GM18498 (cell line): Measurements from ENCODE around the gene GPATCH1.
"Not testable (repeated sequence)": the region's sequence is repeated elsewhere in the genome, so short reads cannot be mapped to it uniquely, and the experiment has no call there.

Experiments
- ATAC-seq: cut with Tn5 transposase; IDR thresholded peaks from one replicate; pipeline ENCODE4 v1.9.1; 2021; ENCODE audit warnings: mild to moderate bottlenecking, moderate library complexity; ENCODE audit not compliant: unreplicated experiment

The GPATCH1 gene

DNA sequence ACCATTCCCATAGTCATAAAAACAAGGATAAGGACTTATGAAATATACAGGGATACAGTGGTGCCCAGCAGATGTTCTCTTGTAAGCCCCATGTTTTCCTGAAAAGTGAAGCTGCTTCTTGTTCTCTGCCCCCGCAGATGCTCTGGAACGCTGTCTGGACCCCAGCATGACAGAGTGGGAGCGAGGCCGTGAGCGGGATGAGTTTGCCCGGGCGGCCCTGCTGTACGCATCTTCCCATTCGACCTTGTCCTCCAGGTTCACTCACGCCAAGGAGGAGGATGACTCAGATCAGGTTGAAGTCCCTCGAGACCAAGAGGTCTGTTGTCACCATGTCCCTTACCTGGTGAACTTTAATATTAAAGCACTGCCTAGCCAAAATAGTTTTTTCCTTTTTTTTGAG lies 30.6 kb downstream of the GPATCH1 start:
- no peak for ATAC-seq

DNA sequence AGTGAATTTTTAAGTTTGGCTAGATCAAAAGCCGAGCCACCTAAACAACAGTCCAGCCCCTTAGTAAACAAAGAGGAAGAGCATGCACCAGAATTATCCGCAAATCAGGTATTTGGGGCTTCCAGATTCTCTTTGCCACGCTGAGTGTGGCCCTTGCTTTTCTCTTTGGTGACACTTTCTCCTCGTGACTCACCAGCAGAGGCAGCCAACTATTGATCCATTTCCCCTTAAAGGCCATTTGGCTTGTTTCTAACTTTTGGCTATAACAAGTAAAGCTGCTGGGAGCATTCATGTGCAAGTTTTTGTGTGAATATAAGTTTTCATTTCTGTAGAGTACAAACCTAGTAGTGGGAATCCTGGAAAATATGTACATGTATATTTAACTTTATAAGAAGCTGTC lies 33.3 kb downstream of the GPATCH1 start:
- no peak for ATAC-seq

DNA sequence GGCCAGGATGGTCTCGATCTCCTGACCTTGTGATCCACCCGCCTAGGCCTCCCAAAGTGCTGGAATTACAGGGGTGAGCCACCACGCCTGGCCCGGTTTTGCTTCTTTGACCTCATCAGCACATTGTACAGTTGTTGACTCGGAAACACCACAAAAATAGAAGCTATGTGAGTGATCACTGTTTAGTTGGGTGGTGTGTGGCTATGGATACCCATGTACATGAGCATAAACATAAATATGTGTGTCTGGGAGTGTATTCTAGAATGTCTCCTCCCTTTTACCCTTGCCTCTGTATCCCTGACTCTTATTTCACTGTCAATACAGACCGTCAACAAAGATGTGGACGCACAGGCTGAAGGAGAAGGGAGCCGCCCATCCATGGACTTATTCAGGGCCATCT lies 36.5 kb downstream of the GPATCH1 start:
- ATAC-seq: no peak

DNA sequence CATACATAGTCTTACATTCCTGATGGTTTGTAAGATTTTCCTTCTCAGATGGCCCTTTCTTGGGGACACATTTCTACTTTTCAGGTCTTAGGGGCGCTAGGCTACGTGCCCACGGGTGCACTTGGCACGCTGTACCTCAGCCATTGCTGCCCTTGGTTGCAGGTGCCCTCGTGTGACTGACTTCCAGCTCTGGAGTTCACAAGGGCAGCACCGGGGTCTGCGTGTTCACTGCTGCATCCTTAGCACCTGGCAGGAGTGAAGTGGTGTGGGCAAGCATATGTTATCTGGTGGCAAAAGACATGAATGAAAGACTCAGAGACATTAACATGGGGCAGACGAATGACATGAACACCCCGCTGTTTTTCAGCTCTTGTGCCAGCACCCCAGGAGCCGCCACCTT lies 37.7 kb downstream of the GPATCH1 start:
- no peak for ATAC-seq

DNA sequence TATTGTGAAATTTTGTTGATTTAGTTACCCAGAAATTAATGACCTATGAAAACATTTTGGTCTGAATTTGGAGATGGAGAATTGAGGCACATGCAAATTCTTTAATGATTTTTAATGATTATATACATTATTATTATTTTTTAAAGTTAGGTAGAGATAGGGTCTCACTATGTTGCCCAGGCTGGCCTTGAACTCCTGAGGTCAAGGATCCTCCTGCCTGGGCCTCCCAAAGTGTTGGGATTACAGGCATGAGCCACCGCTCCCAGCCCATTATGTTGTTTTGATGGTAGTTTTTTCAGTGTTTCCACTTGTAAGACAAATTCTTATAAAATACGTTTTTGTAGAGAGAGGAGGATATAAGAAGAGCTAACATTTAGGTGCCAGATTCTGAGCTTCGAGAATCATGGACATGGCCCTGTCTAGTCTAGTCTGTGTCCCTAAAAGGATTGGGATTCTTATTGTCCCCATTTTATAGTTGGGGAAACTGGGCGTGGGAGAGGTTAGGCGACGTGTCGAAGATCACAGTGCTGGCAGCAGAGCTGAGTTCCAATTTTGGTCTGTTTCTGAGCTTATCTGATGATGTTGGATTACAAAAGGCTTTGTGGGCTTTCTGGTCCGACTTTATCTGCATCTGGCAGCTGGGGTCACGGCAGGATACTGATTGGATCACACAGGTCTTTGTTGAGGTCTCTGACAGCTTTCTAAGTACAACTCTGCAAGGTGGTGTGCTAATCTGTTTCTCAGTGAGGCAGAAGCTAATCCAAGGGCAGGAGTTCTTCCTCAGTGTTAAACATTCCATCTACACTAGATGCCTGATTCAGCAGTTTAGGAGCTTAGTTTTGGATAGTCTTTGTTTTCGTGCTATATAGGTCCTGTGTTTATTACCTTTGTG lies 43.5 kb downstream of the GPATCH1 start:
- no peak for ATAC-seq

DNA sequence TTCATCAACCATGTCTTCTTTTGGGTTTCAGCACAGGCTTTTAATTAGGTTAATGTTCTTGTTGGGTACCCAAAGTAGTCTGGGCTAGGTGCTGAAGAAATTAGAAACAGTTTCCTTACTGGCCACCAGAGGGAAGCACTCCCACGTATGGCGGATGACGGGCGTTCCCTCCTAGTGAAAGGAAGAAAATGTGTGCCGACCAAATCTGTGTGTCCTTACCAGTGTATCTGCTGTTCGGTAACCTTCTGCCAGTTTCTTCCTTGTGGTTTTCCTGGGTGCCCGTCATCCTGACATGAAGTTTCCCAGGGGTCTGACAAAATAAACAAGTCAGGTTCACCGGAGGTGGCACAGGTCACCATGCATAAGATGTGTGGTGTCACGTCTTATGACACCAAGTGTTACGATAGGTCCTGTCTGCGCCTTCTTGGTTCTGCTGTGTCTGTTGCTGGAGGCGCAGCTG lies 45.0 kb downstream of the GPATCH1 start:
- ATAC-seq: peak; percentile 63

DNA sequence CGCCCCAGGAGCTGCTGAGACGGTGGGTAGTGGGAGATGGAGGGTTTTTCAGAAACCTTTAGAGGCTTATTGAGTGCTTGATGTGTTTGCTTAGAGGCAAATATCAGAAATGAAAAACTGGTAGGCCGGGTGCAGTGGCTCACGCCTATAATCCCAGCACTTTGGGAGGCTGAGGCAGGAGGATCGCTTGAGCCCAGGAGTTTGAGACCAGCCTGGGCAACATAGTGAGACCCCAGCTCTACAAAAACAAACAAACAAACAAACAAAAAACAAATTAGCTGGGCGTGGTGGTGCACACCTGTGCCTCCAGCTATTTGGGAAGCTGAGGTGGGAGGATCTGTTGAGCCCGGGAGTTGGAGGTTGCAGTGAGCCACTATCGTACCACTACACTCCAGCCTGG lies 45.7 kb downstream of the GPATCH1 start:
- not testable (repeated sequence) for ATAC-seq

DNA sequence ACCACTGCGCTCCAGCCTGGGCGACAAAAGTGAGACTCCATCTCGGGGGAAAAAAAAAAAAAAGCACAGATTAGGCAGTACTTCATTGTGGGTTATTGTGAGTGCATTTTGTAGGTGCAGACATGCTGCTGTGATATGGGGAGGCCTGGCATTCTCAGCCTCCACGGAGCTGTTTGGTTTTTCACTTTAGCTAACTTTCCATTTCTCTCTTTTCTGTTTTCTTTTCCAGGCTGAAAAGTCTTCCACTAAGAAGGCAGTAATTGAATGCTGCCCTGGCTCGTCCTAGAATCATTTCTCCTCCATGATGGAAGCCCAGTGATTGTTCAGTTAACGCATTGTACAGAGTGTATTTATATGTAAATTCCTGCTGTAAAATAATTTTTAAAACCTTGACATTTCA lies 48.9 kb downstream of the GPATCH1 start:
- no peak for ATAC-seq

DNA sequence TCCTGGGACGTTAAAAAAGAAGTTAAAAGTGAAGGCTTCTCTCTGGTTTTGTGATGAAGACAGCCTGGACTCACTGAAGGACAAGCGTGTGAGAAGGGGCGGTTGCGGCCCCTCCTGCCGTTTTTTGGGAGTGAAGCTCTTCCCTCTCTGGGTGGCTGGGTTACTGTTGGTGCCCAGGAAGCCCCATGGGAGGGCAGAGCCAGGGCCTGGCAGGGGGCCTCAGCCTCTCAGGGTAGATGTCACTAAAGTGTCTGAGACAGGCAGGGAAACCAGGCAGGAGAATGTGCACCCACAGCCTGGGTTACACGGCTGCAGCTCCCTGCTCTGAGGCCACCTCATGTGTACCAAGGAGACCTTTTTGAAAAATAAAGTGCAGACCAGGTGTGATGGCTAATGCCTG lies 49.5 kb downstream of the GPATCH1 start:
- ATAC-seq: no peak

DNA sequence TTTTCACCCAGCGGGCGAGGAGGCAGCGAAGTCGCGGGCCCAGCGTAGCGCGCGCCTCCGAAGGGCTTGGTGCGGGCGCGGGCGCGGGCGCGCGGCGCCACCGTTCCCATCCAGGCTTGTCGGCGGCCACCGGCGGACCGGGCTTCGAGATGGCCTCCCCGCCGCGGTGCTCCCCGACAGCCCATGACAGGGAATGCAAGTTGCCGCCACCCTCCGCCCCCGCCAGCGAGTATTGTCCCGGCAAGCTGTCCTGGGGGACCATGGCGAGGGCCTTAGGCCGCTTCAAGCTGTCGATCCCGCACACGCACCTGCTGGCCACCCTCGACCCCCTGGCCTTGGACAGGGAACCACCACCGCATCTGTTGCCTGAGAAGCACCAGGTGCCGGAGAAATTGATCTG lies 51.0 kb downstream of the GPATCH1 start, which contains the start of gene WDR88:
WDR88 (plus strand) TSS at position 94 of the 400 bp plus-strand sequence; CDS start at position 150, 56 bp downstream.
- ATAC-seq: no peak

DNA sequence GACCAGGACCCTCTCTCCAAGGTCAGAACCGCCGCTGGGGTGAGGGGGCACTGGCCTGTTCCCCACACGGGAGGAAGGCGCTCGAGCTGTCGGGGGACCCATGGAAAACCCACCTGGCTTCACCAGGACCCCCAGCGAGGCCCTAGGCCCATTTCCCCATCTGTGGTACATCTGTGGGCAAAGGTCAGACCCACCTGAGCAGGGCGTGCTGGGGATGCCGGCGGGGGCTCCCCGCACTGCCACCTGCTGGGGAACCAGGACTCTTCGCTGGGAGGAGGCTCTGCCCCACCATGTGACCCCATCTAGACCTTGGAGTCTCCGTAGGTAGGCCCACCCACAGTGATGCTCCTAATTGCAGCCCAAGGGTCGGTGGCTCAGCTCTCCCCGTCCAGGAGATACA lies 51.4 kb downstream of the GPATCH1 start:
- no peak for ATAC-seq

DNA sequence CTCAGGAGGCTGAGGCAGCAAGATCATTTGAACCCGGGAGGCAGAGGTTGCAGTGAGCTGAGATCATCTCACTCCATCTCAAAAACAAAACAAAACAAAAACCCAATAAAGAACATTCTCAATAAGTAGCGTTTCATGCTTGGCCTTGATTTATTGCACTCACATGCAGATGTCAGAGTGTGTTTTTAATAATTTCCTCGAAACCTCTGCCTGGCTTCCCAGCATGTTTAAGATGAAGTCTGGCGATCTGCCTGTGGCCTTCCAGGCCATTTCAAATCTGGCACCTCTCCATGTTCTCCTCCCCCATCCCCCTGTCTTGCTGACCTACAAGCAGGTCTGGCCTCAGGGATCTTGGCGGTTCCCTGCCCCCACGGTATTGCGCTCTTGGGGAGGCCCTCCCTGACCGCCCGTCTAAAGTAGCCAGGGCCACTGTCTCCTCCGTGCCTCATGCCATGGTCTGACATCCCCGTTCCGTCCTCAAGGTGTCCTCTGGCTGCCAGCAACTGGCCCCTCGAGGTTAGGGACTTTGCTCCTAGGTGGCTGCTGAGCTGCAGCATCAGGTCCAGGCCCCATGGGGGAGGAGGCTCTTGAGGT lies 52.6 kb downstream of the GPATCH1 start:
- ATAC-seq: no peak

DNA sequence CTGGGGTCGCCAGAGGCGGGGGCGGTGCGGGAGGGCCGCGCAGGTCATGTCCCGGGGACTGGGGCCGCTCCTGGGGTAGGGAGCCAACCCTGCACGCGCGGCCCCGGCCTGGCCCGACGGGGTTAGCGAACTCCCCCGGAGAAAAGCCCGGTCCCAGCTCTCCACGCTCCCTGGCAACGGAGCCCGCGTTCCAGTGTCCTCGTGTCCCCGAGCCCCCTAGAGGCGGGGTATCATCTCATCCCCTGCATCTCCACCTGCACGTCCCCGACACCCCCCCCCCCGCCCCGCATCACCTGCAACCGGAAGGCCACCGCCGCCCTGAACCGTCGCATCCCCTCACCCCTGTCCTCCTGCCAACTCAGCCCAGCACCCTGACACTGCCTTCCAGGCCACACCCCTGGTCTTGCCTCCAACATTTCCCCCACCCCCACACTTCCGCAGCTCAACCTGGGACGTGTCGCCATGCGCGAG lies 53.6 kb downstream of the GPATCH1 start:
- no peak for ATAC-seq

DNA sequence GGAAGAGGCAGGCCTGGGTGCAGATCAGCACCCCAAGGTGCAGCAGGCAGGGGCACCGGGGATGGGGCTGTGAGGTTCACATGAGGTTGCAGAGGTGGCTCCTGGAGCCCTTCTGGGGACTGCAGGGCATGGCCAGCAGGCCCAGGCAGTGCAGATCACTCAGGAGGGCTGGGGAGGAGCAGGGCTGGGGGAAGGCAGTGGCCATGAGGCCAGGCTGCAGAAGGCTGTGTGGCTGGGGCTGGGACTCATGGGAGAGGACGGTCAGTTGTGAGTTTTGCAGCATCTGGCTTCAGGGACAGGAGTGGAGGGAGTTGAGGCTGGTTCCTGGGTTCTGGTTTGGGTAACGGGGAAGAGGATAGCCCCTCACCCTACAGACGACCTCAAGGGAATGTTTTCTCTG lies 58.2 kb downstream of the GPATCH1 start:
- no peak for ATAC-seq

DNA sequence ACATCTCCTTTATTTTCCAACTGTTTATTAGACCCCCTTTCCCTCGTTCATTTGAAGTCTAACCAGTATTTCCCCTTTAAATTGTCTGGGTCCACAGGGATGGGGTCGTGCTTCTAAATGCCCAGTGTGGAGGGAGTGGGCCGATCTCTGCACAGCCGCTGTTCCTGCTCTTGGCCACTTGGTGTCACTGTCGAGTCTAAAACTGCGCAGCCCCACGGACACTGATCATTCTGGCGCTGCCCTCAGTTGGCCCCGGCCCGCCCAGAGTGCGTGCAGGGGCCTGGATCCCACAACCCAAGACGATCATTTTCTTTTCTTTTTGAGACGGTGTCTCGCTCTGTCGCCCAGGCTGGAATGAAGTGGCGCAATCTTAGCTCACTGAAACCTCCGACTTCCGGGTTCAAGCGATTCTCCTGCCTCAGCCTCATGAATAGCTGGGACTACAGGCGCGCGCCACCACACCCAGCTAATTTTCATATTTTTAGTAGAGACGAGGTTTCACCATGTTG lies 63.0 kb downstream of the GPATCH1 start:
- ATAC-seq: no peak

DNA sequence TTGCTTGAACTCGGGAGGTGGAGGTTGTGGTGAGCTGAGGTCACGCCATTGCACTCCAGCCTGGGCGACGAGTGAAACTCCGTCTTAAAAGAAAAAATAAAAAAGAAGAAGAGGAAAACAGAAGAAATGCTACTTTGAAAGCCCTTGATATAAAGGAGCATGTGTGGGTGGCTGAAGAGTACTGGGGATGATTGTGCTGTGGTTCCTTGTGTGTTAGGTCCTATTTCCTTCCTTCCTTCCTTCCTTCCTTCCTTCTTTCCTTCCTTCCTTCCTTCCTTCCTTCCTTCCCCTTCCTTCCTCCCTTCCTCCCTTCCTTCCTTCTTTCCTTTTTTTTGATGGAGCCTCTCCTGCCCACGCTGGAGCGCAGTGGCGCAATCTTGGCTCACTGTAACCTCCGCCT lies 65.2 kb downstream of the GPATCH1 start:
- ATAC-seq: no peak

DNA sequence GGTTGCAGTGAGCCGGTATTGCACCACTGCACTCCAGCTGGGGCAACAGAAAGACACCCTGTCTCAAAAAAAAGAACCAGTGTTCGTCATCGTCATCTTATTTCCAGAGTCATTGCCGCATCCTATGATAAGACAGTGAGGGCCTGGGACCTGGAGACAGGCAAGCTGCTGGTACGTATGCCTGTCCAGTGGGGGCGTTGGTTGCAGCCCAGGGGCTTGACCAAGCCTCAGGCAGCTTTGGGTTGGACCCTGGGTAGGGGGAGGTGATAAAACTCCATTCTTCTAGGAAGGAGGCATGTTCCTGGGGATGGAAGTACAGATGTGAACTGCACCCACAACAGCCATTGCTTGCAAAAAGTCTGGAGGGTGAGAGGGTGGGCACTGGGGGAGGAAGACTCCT lies 66.6 kb downstream of the GPATCH1 start:
- no peak for ATAC-seq

DNA sequence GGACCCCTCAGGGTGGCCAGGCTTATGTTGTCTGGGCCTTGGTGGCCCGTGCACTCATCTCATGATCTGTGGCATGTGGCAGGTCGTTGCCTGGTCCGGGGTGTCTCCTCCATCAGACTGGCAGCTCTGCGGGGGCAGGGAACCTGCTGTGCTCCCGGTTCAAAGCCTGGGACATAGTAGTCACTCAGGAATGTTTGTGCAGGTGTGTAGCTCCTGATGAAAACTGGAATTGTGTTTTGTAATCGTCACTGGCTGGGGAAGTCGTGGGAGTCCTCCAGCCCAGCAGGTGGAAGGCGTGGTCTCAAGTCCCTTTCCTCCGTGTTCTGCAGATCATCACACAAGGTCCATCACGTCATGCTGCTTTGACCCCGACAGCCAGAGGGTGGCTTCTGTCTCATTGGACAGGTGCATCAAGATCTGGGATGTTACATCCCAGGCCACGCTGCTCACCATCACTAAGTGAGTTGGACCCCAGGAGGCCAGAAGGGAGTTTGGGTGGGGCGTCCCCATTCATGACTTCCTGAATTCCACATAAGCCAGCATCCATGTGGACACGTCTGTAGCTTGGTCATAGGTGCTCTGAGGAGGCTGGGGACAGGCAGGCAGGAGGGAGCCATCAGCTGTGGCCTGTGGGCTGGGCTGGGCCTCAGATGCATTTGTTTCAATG lies 70.0 kb downstream of the GPATCH1 start:
- no peak for ATAC-seq

DNA sequence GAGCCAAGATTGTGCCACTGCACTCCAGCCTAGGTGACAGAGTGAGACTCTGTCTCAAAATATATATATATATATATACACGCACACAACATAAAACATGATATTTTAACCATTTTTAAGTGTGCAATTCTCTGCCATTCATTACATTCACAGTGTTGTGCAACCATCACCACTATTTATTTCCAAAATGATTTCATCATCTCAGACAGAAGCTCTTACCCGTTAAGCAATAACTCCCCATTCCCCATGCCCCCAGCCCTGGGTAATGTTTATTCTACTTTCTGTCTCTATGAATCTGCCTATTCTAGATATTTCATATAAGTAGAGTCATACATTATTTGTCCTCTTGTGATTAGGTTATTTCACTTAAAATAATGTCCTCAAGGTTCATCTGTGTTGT lies 71.2 kb downstream of the GPATCH1 start:
- no peak for ATAC-seq

DNA sequence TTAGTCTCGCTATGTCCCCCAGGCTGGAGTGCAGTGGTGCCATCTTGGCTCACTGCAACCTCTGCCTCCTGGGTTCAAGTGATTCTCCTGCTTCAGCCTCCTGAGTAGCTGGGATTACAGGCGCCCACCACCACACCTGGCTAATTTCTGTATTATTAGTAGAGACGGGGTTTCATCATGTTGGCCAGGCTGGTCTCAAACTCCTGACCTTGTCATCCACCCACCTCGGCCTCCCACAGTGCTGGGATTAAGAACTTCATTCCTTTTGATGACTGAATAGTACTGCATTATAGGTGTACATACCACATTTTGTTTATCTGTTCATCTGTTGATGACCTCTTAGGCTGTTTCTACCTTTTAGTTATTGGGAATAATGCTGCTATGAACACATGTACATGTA lies 71.6 kb downstream of the GPATCH1 start:
- not testable (repeated sequence) for ATAC-seq

DNA sequence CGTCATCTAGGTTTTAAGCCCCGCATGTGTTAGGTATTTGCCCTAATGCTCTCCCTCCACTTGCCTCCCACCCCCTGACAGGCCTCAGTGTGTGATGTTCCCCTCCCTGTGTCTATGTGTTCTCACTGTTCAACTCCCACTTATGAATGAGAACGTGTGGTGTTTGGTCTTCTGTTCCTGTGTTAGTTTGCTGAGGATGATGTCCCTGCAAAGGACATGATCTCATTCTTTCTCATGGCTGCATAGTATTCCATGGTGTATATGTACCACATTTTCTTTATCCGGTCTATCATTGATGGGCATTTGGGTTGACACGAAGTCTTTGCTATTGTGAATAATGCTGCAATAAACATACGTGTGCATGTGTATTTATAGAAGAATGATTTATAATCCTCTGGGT lies 73.3 kb downstream of the GPATCH1 start:
- ATAC-seq: not testable (repeated sequence)
